ENCODE data around the gene CEACAM16. TPM values are rescaled to one million over a fixed set of nuclear protein-coding genes. Genes with fewer than 3 reads are reported as not detected.

Gene CEACAM16
- total RNA-seq, 1 experiment from 2014 or later = not detected

DNA sequence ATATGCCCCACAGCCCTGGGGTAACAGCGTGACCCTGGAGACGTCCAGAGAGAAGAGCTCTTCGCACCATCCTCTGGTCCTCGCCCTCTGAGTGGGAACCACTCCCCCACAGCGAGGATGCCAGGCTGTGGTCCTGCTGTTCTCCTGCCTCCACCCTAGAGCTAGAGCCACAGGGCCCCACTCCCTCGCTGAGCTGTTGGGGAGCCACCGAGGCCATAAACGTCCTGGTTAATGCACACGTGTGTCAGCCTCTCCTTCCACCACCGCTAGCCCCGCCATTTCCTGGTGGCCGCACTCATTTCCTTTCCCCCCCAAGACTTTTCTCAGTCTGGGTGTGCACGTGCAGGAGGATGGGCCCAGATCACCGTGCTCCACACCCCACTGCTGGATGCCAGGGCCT lies 11.5 kb downstream of the CEACAM16 start:
- Histone ChIP-seq H3K9me2 (ENCODE audit: insufficient read depth) (no peaks in the 10 kb centered on the region), H4K20me1 (ENCODE audit: insufficient read depth) (no peaks in the 10 kb centered on the region), H3K4me3 (replicated peaks in 1 of 2; ENCODE audit: low read depth in 1 of 2, low read length in 2 of 2) (no peak overlapping the region), H3K36me3 (ENCODE audit: control insufficient read depth in 1 of 2, insufficient read depth in 2 of 2, low read length in 2 of 2) (no peaks in the 10 kb centered on the region), H3K27ac (ENCODE audit: low read depth, low read length) (no peak overlapping the region), H3K9me3 (ENCODE audit: control insufficient read depth in 1 of 2, insufficient read depth in 1 of 2, low read depth in 1 of 2, low read length in 2 of 2) (peaks cover 0 to 9% of the 10 kb centered on the region in 2 experiments; a peak in 1 of 4 replicates), H3K79me2 (ENCODE audit: insufficient read depth, low read length) (no peaks in the 10 kb centered on the region), H3K4me2 (ENCODE audit: low read length) (no peak overlapping the region), H3K4me1 (ENCODE audit: control insufficient read depth in 1 of 2, insufficient read depth in 2 of 2, low read length in 2 of 2) (no peaks in the 10 kb centered on the region; a peak in 1 of 4 replicates), H2AFZ (ENCODE audit: low read depth, low read length, poor library complexity, severe bottlenecking) (no peak overlapping the region), H3K9ac (ENCODE audit: low read length) (no peak overlapping the region), H3K27me3 (ENCODE audit: insufficient read depth, low read length) (no peaks in the 10 kb centered on the region)
- BruUV-seq (replicated peaks) = no TSS peak
- ATAC-seq = no peak
- ChIA-PET POLR2A (no interaction called here), CTCF (no interaction called here), RAD21 (ENCODE audit: low non-redundant PET in 1 of 2, low total read pairs in 2 of 2, uncharacterized antibody in 2 of 2, unreplicated experiment in 2 of 2) (no interaction called here)
- intact Hi-C loops (cut with micrococcal nuclease) = no loop called here
- no peak for DNase-seq (ENCODE audit: low read depth, low spot score)
- TF ChIP-seq JUND (IDR thresholded peaks at IDR 0.05) (no peak), CEBPB (IDR thresholded peaks at IDR 0.05; ENCODE audit: low read depth) (no peak), ZFX (IDR thresholded peaks at IDR 0.05) (no peak), ELF1 (IDR thresholded peaks at IDR 0.05; ENCODE audit: borderline replicate concordance, low read depth) (no peak), SRF (IDR thresholded peaks at IDR 0.05; ENCODE audit: low read depth) (no peak), SP1 (IDR thresholded peaks at IDR 0.05; ENCODE audit: low read depth) (no peak), REST (IDR thresholded peaks at IDR 0.05; ENCODE audit: low read depth) (no peak), EGR1 (IDR thresholded peaks at IDR 0.05; ENCODE audit: low read depth) (no peak), TCF7L2 (IDR thresholded peaks at IDR 0.05; ENCODE audit: borderline replicate concordance, extremely low read depth, insufficient read depth, insufficient read length) (no peak), POLR2A (IDR thresholded peaks at IDR 0.05; ENCODE audit: borderline replicate concordance, extremely low read depth, insufficient read depth, insufficient read length) (no peak), CBX3 (IDR thresholded peaks at IDR 0.05; ENCODE audit: low read depth) (no peak), YY1 (IDR thresholded peaks at IDR 0.05; ENCODE audit: extremely low read depth, insufficient replicate concordance, low read depth, low read length) (no peak)
- TF ChIP-seq, protein P1, sequence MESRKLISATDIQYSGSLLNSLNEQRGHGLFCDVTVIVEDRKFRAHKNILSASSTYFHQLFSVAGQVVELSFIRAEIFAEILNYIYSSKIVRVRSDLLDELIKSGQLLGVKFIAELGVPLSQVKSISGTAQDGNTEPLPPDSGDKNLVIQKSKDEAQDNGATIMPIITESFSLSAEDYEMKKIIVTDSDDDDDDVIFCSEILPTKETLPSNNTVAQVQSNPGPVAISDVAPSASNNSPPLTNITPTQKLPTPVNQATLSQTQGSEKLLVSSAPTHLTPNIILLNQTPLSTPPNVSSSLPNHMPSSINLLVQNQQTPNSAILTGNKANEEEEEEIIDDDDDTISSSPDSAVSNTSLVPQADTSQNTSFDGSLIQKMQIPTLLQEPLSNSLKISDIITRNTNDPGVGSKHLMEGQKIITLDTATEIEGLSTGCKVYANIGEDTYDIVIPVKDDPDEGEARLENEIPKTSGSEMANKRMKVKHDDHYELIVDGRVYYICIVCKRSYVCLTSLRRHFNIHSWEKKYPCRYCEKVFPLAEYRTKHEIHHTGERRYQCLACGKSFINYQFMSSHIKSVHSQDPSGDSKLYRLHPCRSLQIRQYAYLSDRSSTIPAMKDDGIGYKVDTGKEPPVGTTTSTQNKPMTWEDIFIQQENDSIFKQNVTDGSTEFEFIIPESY (IDR thresholded peaks at IDR 0.05; ENCODE audit: extremely low read depth, insufficient replicate concordance, low read length) = no peak

All from HCT116 (cell line).